Stimulated activated CD4-positive, alpha-beta T cell treated with anti-CD3 and anti-CD28 coated beads, Interleukin-4, amount 100 ng/mL, for 1 hour (primary cell): ENCODE measurements around the gene ZNF45.
"Not testable (repeated sequence)": the region's sequence is repeated elsewhere in the genome, so short reads cannot be mapped to it uniquely, and the experiment has no call there.

Experiments
- DNase-seq: peaks from one replicate; pipeline ENCODE4 v3.0.0-alpha.2; 2020

Gene ZNF45

GRCh38 chr19:43934985-43935708, at the start of gene ZNF45:
ZNF45 (minus strand) TSS chr19:43935282; CDS start chr19:43922185, 13,097 bp downstream.
- peak; percentile 86 for DNase-seq

- DNase-seq: no peak
Observed at GRCh38 chr19:43984687-43985000, 49.6 kb upstream of the ZNF45 start.

GRCh38 chr19:43983912-43984686, 49.0 kb upstream of the ZNF45 start, which contains the start of gene ZNF155:
ZNF155 (plus strand) TSS chr19:43984188; CDS start chr19:43988544, 4,356 bp downstream.
- peak; percentile 62 for DNase-seq

GRCh38 chr19:43983544-43983911, 48.4 kb upstream of the ZNF45 start:
- no peak for DNase-seq

- DNase-seq: no peak
Observed at GRCh38 chr19:43976732-43977131, 41.6 kb upstream of the ZNF45 start.

GRCh38 chr19:43966079-43966694, 31.1 kb upstream of the ZNF45 start:
- no peak for DNase-seq

GRCh38 chr19:43960411-43960810, 25.3 kb upstream of the ZNF45 start:
- no peak for DNase-seq

- DNase-seq: no peak
Observed at GRCh38 chr19:43957891-43958290, 22.8 kb upstream of the ZNF45 start.

GRCh38 chr19:43956827-43957226, 21.7 kb upstream of the ZNF45 start:
- no peak for DNase-seq

- DNase-seq: peak; percentile 51
Observed at GRCh38 chr19:43950834-43951645, 16.0 kb upstream of the ZNF45 start, which contains the start of gene ZNF221. ZNF221 (plus strand) TSS chr19:43951228; CDS start chr19:43962727, 11,499 bp downstream.

GRCh38 chr19:43949803-43950202, 14.7 kb upstream of the ZNF45 start:
- not testable (repeated sequence) for DNase-seq

GRCh38 chr19:43947412-43947811, 12.3 kb upstream of the ZNF45 start:
- DNase-seq: not testable (repeated sequence)

GRCh38 chr19:43941209-43941608, 6.1 kb upstream of the ZNF45 start:
- no peak for DNase-seq

GRCh38 chr19:43940719-43941118, 5.6 kb upstream of the ZNF45 start:
- DNase-seq: no peak

GRCh38 chr19:43939557-43940260, 4.6 kb upstream of the ZNF45 start:
- DNase-seq: no peak

GRCh38 chr19:43936188-43936587, 1.1 kb upstream of the ZNF45 start:
- no peak for DNase-seq

- no peak for DNase-seq
Observed at GRCh38 chr19:43934055-43934984, 762 bp downstream of the ZNF45 start.

- no peak for DNase-seq
Observed at GRCh38 chr19:43928820-43929219, 6.3 kb downstream of the ZNF45 start.

- no peak for DNase-seq
Observed at GRCh38 chr19:43923875-43924274, 11.2 kb downstream of the ZNF45 start.

- no peak for DNase-seq
Observed at GRCh38 chr19:43914051-43914450, 21.0 kb downstream of the ZNF45 start.

- no peak for DNase-seq
Observed at GRCh38 chr19:43913383-43913782, 21.7 kb downstream of the ZNF45 start.
